Type B pancreatic cell (in vitro differentiated cells): Measurements from ENCODE around the gene KBTBD3. TPM values are rescaled to one million over a fixed set of nuclear protein-coding genes. Genes with fewer than 3 reads are reported as not detected.

ENCODE experiments used
- DNase-seq: peaks from one replicate; pipeline ENCODE4 v3.0.0; 2021; ENCODE audit warnings: mixed read lengths; ENCODE audit not compliant: unreplicated experiment; ENCODE audit errors: extremely low spot score
- H3K27ac Mint-ChIP-seq: 2 replicates; pipeline ENCODE4 v1.8.0; 2021; ENCODE audit warnings: mild to moderate bottlenecking, mixed read lengths
- H3K27me3 Mint-ChIP-seq: 2 replicates; pipeline ENCODE4 v1.8.0; 2021; ENCODE audit warnings: mixed read lengths
- H3K36me3 Mint-ChIP-seq: 2 replicates; pipeline ENCODE4 v1.8.0; 2021; ENCODE audit warnings: mixed read lengths
- H3K4me1 Mint-ChIP-seq: one replicate; pipeline ENCODE4 v1.8.0; 2021; ENCODE audit warnings: mixed read lengths; ENCODE audit not compliant: unreplicated experiment
- H3K4me3 Mint-ChIP-seq: 2 replicates; pipeline ENCODE4 v1.8.0; 2021; ENCODE audit warnings: mild to moderate bottlenecking, mixed read lengths
- H3K9me3 Mint-ChIP-seq: 2 replicates; pipeline ENCODE4 v1.8.0; 2021; ENCODE audit warnings: mixed read lengths
- CTCF ChIP-seq: fragments of 200-600 bp; sonication (generic); conservative IDR thresholded peaks from 2 replicates; pipeline ENCODE4 v1.5.0; 2021; ENCODE audit warnings: antibody characterized with exemption, mild to moderate bottlenecking
- total RNA-seq: library from RNA; stranded (reverse); gene quantifications from 2 replicates; pipeline ENCODE4 v1.2.1, GENCODE V29; 2021; ENCODE audit warnings: low replicate concordance

KBTBD3 gene
- total RNA-seq, 1 donor from 2014 or later: 2.9 TPM

GRCh38 chr11:106032861-106033260 lies 44.3 kb downstream of the KBTBD3 start:
- Mint-ChIP-seq H3K36me3 (no peaks in the 10 kb centered on the region), H3K27ac (no peak overlapping the region), H3K27me3 (no peaks in the 10 kb centered on the region), H3K4me1 (no peaks in the 10 kb centered on the region), H3K9me3 (no peaks in the 10 kb centered on the region), H3K4me3 (no peak overlapping the region)
- DNase-seq: no peak
- no peak for TF ChIP-seq CTCF

- no peak for TF ChIP-seq CTCF
These were observed 45.2 kb downstream of the KBTBD3 start for GRCh38 chr11:106031936-106032335.

DNA sequence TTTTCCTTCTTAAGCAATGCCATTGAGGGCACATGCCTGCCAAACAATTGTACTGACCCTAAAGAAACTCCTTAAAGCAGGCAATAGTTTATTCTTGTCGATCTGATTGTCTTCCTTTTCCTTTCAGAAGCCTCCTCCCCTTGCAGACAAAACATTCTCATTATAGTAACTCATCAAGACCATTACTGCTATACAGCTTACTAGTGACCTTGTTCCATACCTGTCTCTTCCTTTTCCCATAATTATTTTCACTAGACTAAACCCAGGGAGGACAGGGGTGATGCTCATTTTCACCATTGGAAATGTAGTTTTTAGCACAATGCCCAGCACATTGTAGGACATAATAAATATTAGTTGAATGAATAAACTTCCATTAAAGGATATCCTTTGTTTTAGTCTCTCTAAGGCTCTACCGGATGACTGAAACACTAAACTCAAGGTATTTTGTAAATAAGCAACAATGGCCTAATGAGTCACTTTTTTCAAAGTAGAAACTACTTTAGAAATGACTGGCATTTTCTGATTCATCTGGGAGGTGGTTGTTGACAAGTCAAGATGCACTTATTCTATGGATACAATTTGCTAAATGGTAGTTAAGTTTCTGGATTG lies 45.8 kb downstream of the KBTBD3 start:
- Mint-ChIP-seq H3K27ac (no peak overlapping the region), H3K27me3 (no peaks in the 10 kb centered on the region), H3K36me3 (no peaks in the 10 kb centered on the region), H3K4me1 (no peaks in the 10 kb centered on the region), H3K9me3 (no peaks in the 10 kb centered on the region), H3K4me3 (no peak overlapping the region)
- DNase-seq: no peak
- no peak for TF ChIP-seq CTCF

More at GRCh38 chr11:106031936-106032335, 45.2 kb downstream of the KBTBD3 start:
- H3K4me3 Mint-ChIP-seq: no peak overlapping the region
- H3K4me1 Mint-ChIP-seq: no peaks in the 10 kb centered on the region
- no peak overlapping the region for H3K27ac Mint-ChIP-seq
- H3K9me3 Mint-ChIP-seq: no peaks in the 10 kb centered on the region
- H3K36me3 Mint-ChIP-seq: no peaks in the 10 kb centered on the region
- no peaks in the 10 kb centered on the region for H3K27me3 Mint-ChIP-seq
- no peak for DNase-seq

DNA sequence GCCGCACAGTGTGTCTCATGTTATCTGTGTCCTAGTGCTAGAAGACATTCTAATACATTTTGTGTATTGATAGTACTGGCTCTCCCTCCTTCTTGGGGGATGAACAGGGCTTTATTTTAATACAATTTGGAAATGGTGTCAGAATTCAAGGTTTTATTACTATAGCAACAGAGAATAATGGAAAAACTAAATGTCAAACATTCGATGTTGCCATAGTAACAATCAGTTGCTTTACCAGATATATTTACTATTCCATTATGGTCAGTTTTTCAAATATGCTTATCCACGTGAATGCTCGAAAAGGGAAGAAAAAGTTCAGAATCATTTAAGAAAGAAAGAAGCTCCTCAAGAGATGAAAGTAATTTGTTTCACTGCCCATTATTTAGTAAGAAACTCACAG lies 46.5 kb downstream of the KBTBD3 start:
- DNase-seq: no peak
- no peaks in the 10 kb centered on the region for H3K27me3 Mint-ChIP-seq
- H3K4me3 Mint-ChIP-seq: no peak overlapping the region
- H3K4me1 Mint-ChIP-seq: no peaks in the 10 kb centered on the region
- no peaks in the 10 kb centered on the region for H3K36me3 Mint-ChIP-seq
- H3K27ac Mint-ChIP-seq: no peak overlapping the region
- no peaks in the 10 kb centered on the region for H3K9me3 Mint-ChIP-seq
- TF ChIP-seq CTCF: no peak

DNA sequence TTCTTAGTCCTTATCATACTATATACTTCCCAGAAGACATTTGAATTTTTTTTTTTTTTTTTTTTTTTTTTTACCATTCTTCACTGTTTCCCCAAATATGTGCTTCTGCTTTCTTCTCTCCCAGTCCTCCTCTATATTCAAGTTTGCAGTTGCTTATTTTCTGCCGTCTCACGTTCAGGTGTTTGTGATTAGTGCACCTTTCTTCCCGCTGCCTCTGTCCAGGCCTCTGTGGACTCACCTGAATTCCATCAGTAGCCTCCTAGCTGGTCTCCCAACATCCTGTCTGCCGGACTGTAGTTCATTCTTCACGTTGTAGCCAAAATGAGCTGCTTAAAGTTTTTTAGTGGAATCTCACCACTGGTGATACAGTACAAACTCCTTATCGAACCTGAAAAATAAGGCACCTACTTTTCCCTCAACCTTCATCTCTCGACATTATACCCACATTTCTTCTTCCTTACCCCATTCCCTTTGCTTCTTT lies 54.3 kb downstream of the KBTBD3 start:
- Mint-ChIP-seq H3K9me3 (no peaks in the 10 kb centered on the region), H3K27ac (peak overlapping the region; percentile 96)

More for the DNA sequence above, 54.3 kb downstream of the KBTBD3 start:
- Mint-ChIP-seq H3K4me3 (peak overlapping the region; percentile 98), H3K27me3 (no peaks in the 10 kb centered on the region), H3K4me1 (peaks cover 21% of the 10 kb centered on the region), H3K36me3 (peaks cover 10% of the 10 kb centered on the region)
- no peak for DNase-seq
- TF ChIP-seq CTCF: no peak
